Measurements from ENCODE around the gene PEPD.

PEPD gene

DNA sequence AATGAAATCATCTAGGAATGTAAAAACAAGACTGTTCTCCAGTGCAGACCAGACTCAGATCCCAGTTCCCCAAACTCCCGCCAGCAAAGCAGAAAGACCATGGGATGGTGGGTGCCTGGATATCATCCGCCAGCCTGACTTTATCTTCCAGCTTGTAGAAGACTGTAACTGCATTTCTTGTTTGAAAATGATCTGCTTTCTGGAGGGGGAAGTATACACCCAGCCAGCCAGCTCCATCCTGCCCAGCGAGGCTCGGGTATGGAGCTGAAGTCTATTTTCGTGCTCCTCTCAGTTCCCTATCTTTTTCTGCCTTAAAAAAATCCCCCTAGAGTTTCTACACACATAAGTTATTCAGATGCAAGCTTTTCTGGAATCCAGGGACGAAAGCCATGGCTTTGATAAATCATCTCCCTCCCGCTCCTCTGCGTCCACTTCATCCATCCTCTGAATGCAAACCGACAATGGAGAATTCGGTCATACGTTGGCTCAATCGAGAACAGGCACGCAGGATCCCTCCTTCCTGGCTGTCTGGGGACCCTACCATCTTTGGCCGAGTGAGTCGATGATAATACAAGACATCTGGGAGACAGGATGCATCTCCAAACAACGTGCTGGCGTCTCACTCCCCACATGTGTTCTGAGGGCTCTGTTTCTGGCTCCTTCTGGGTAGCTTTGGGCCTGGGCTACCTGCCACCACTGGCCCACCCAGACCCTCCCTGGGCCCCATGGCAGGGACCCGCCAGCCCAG, 116.9 kb downstream of the PEPD start:
- Histone ChIP-seq H3K4me2 (ENCODE audit: low read depth, low read length, poor library complexity, severe bottlenecking) (no peak overlapping the region), H3K9ac (ENCODE audit: low read length) (no peak overlapping the region), H4K20me1 (ENCODE audit: low read depth, low read length) (no peaks in the 10 kb centered on the region), H3K36me3 (ENCODE audit: low read length) (no peaks in the 10 kb centered on the region), H3K27me3 (ENCODE audit: low read length) (no peaks in the 10 kb centered on the region), H3F3A (ENCODE audit: insufficient read depth) (no peaks in the 10 kb centered on the region), H3K9me3 (ENCODE audit: insufficient read depth, low read length) (no peaks in the 10 kb centered on the region), H3K27ac (ENCODE audit: low read depth, low read length) (no peak overlapping the region), H2AFZ (ENCODE audit: low read depth, low read length, severe bottlenecking) (no peak overlapping the region), H3K4me3 (ENCODE audit: insufficient read depth, low read length, poor library complexity, severe bottlenecking) (no peak overlapping the region), H3K79me2 (ENCODE audit: insufficient read depth, low read length) (no peaks in the 10 kb centered on the region), H3K9me2 (replicated peaks; ENCODE audit: insufficient read depth, low read length) (no peaks in the 10 kb centered on the region)
- TF ChIP-seq, protein P1, sequence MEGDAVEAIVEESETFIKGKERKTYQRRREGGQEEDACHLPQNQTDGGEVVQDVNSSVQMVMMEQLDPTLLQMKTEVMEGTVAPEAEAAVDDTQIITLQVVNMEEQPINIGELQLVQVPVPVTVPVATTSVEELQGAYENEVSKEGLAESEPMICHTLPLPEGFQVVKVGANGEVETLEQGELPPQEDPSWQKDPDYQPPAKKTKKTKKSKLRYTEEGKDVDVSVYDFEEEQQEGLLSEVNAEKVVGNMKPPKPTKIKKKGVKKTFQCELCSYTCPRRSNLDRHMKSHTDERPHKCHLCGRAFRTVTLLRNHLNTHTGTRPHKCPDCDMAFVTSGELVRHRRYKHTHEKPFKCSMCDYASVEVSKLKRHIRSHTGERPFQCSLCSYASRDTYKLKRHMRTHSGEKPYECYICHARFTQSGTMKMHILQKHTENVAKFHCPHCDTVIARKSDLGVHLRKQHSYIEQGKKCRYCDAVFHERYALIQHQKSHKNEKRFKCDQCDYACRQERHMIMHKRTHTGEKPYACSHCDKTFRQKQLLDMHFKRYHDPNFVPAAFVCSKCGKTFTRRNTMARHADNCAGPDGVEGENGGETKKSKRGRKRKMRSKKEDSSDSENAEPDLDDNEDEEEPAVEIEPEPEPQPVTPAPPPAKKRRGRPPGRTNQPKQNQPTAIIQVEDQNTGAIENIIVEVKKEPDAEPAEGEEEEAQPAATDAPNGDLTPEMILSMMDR (IDR thresholded peaks at IDR 0.05; ENCODE audit: insufficient read depth, low read length, poor library complexity, severe bottlenecking): no peak
- no peak for TF ChIP-seq EZH2phosphoT487 (conservative IDR thresholded peaks at IDR 0.05; ENCODE audit: low read length)

DNA sequence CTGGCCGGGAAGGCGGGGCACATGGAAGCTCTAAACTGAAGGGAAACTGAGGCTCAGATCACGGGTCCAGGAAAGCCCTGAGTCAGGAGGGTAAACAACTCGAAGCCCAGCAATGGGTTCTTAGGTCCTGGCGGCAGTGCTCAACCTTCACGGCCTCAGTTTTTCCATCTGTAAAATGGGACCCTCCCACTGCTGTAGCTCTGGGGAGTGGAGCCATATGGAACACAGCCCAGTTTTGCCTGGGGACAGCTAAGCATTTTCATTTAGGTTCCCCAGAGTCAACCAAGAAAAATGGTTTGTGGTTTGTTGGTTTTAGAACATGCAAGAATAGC, 117.7 kb downstream of the PEPD start:
- Histone ChIP-seq H3F3A (ENCODE audit: insufficient read depth) (no peaks in the 10 kb centered on the region), H3K4me2 (ENCODE audit: low read depth, low read length, poor library complexity, severe bottlenecking) (no peak overlapping the region), H3K4me3 (ENCODE audit: insufficient read depth, low read length, poor library complexity, severe bottlenecking) (no peak overlapping the region)

DNA sequence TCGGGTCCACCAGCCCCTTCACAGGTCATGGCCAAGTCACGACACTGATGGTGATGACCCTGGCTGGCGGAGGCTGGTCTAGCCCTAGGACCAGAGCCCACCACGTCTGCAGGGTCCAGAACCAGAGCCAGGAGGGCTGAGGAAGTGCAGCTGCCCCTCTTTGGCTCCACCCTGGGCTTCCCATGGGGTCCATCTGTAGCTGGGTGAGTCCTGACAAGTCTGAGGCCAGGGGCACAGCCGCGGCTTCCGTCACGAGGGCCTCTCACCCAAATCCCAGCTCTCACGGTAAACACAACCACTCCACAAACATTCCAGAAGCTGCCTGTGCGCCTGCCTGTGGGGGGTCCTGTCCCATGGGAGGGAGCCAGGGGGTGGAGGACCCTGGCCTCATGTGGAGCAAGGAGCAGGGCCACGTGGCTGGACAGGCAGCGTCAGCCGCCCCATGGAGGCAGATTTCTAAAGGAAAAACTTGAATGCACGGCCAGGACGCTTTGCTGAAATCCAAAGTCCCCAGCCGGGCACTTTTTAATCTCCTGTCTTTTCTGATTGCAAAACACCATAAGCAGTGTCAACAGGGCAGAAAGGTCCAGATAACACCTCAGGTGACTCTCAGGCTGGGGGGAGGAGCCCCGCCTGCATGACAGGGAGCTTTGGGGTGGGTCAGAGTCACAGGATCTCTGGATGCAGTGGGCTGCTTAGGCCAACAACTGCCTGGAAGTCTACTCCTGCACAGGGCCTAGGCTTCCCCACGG, 118.2 kb downstream of the PEPD start:
- Histone ChIP-seq H3K4me2 (ENCODE audit: low read depth, low read length, poor library complexity, severe bottlenecking) (no peak overlapping the region), H3F3A (ENCODE audit: insufficient read depth) (no peaks in the 10 kb centered on the region), H3K27ac (ENCODE audit: low read depth, low read length) (no peak overlapping the region)

More for the DNA sequence above, 117.7 kb downstream of the PEPD start:
- no peaks in the 10 kb centered on the region for H4K20me1 ChIP-seq (ENCODE audit: low read depth, low read length)
- no peaks in the 10 kb centered on the region for H3K27me3 ChIP-seq (ENCODE audit: low read length)
- TF ChIP-seq, protein P1 (IDR thresholded peaks at IDR 0.05; ENCODE audit: insufficient read depth, low read length, poor library complexity, severe bottlenecking): no peak
- no peak for TF ChIP-seq EZH2phosphoT487 (conservative IDR thresholded peaks at IDR 0.05; ENCODE audit: low read length)
- H3K9ac ChIP-seq (ENCODE audit: low read length): no peak overlapping the region
- no peaks in the 10 kb centered on the region for H3K9me3 ChIP-seq (ENCODE audit: insufficient read depth, low read length)
- no peaks in the 10 kb centered on the region for H3K36me3 ChIP-seq (ENCODE audit: low read length)
- H3K79me2 ChIP-seq (ENCODE audit: insufficient read depth, low read length): no peaks in the 10 kb centered on the region
- H2AFZ ChIP-seq (ENCODE audit: low read depth, low read length, severe bottlenecking): no peak overlapping the region
- no peak overlapping the region for H3K27ac ChIP-seq (ENCODE audit: low read depth, low read length)
- no peaks in the 10 kb centered on the region for H3K9me2 ChIP-seq (replicated peaks; ENCODE audit: insufficient read depth, low read length)

More for the DNA sequence above, 118.2 kb downstream of the PEPD start:
- TF ChIP-seq, protein P1 (IDR thresholded peaks at IDR 0.05; ENCODE audit: insufficient read depth, low read length, poor library complexity, severe bottlenecking): no peak
- TF ChIP-seq EZH2phosphoT487 (conservative IDR thresholded peaks at IDR 0.05; ENCODE audit: low read length): no peak
- Histone ChIP-seq H3K36me3 (ENCODE audit: low read length) (no peaks in the 10 kb centered on the region), H3K4me3 (ENCODE audit: insufficient read depth, low read length, poor library complexity, severe bottlenecking) (no peak overlapping the region), H3K9ac (ENCODE audit: low read length) (no peak overlapping the region), H3K79me2 (ENCODE audit: insufficient read depth, low read length) (no peaks in the 10 kb centered on the region), H4K20me1 (ENCODE audit: low read depth, low read length) (no peaks in the 10 kb centered on the region), H3K27me3 (ENCODE audit: low read length) (no peaks in the 10 kb centered on the region), H3K9me3 (ENCODE audit: insufficient read depth, low read length) (no peaks in the 10 kb centered on the region), H2AFZ (ENCODE audit: low read depth, low read length, severe bottlenecking) (no peak overlapping the region), H3K9me2 (replicated peaks; ENCODE audit: insufficient read depth, low read length) (no peaks in the 10 kb centered on the region)
